Choroid plexus epithelial cell (primary cell): ENCODE measurements around the gene GNAT2.

Source experiments
- DNase-seq: peaks from one replicate; pipeline ENCODE4 v3.0.0-alpha.2; 2010; ENCODE audit warnings: low read depth
- H3K4me3 ChIP-seq: 2 replicates; pipeline ENCODE4 v1.5.1; 2011; ENCODE audit warnings: low read depth, mild to moderate bottlenecking, control low read depth, low read length, moderate library complexity
- TF ChIP-seq, protein P1 (sequence below): conservative IDR thresholded peaks from 2 replicates; pipeline ENCODE4 v1.5.1; 2011; ENCODE audit warnings: low read depth, mild to moderate bottlenecking, control low read depth, inconsistent platforms, low read length, moderate library complexity

GNAT2 gene

GRCh38 chr1:109653306-109653705, 33.9 kb upstream of the GNAT2 start:
- TF ChIP-seq, protein P1, sequence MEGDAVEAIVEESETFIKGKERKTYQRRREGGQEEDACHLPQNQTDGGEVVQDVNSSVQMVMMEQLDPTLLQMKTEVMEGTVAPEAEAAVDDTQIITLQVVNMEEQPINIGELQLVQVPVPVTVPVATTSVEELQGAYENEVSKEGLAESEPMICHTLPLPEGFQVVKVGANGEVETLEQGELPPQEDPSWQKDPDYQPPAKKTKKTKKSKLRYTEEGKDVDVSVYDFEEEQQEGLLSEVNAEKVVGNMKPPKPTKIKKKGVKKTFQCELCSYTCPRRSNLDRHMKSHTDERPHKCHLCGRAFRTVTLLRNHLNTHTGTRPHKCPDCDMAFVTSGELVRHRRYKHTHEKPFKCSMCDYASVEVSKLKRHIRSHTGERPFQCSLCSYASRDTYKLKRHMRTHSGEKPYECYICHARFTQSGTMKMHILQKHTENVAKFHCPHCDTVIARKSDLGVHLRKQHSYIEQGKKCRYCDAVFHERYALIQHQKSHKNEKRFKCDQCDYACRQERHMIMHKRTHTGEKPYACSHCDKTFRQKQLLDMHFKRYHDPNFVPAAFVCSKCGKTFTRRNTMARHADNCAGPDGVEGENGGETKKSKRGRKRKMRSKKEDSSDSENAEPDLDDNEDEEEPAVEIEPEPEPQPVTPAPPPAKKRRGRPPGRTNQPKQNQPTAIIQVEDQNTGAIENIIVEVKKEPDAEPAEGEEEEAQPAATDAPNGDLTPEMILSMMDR, result no peak
- H3K4me3 ChIP-seq, result no peak overlapping the region
- DNase-seq, result no peak

DNA sequence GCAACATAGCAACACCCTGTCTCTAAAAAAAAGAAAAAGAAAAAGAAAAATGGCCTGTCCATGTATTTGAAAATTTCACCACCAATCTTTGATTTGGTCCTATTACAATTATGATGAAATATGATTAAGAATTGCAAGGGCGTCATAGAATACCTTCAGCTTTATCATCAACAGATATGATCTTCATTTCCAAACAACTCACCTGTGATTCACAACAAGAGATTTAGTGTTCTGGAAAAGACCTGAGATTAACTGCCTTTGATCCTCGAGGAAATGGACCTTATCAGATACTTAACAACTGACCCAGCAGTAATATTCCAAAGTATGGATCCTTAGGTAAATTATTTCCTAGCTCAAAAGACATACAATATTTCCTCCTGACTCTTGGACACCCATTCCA, 33.0 kb upstream of the GNAT2 start:
- H3K4me3 ChIP-seq, result no peak overlapping the region
- TF ChIP-seq, protein P1, result no peak
- DNase-seq, result no peak

DNA sequence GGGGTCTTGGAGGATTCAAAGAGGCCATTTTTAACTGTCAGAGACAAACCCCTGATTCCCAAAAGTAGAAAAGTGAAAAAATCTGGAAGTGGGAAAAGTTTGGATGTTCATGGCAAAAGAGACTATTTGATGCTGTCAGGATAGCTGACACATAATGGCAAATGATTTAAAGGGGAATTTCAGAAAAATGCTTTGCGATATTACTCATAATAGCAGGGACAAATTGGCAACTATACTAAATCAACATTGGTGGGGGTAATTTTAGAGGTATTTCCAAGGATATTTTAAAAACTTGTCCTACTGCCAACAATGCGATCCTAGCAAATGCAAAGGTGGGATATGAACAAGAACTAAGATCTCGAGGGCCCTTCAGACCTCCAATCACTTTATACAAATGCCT, 31.2 kb upstream of the GNAT2 start:
- TF ChIP-seq, protein P1, result no peak
- no peak for DNase-seq
- no peak overlapping the region for H3K4me3 ChIP-seq

DNA sequence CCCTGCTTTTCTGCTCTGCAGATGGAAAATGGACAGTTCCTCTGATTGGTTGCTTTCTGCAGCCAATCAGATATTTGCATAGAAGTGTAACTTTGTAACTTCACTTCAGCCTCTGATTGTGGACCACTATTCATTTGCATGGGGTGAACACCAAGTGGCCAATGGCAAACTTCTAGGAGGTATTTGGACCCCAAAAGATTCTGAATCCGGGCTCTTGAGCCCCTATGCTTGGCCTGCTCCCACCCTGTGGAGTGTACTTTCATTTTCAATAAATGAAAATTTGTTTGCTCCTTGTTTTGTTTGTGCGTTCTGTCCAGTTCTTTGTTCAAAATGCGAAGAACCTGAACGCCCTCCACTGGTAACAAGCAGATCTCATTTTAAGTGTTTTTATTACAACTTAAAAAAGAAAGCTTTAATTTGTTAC, 30.1 kb upstream of the GNAT2 start:
- TF ChIP-seq, protein P1, result peak; percentile 64
- peak; percentile 78 for DNase-seq
- H3K4me3 ChIP-seq, result peak overlapping the region; percentile 53

- TF ChIP-seq, protein P1, result no peak
- no peak overlapping the region for H3K4me3 ChIP-seq
- DNase-seq, result no peak
These were observed 25.3 kb upstream of the GNAT2 start for GRCh38 chr1:109644670-109645069.

- H3K4me3 ChIP-seq, result no peak overlapping the region
- DNase-seq, result peak; percentile 75
- TF ChIP-seq, protein P1, result peak; percentile 88
These were observed 24.2 kb upstream of the GNAT2 start for GRCh38 chr1:109643385-109644230.

DNA sequence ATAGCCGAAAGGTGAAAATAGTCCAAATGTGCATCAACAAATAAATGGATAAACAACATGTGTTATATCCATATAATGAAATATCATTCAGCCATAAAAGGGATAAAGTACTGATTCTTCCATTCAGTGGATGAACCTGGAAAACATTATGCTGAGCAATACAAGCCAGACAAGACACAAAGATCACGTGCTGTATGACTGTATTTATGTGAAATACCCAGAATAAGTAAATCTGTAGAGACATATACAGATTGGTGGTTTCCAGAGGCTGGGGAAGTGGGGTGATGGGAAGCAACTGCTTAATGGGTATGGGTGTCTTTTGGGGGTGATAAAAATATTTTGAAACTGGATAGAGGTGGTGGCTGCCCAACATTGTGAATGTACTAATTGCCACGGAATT, 23.2 kb upstream of the GNAT2 start:
- TF ChIP-seq, protein P1, result no peak
- no peak overlapping the region for H3K4me3 ChIP-seq
- DNase-seq, result no peak
